ENCODE data around the gene WWOX. TPM values are rescaled to one million over a fixed set of nuclear protein-coding genes. Genes with fewer than 3 reads are reported as not detected.
"Not testable (repeated sequence)": the region's sequence is repeated elsewhere in the genome, so short reads cannot be mapped to it uniquely, and the experiment has no call there.

WWOX gene
- total RNA-seq, 1 experiment from 2014 or later = 28.3 TPM

GRCh38 chr16:78513838-78514237, 414.4 kb downstream of the WWOX start:
- H3K36me3 ChIP-seq (ENCODE audit: low read depth, low read length) = no peaks in the 10 kb centered on the region
- H3K27ac ChIP-seq (ENCODE audit: low read length) = no peak overlapping the region
- POLR2A ChIA-PET (ENCODE audit: unreplicated experiment) = no interaction called here
- intact Hi-C loops (cut with micrococcal nuclease) = no loop called here
- H3F3A ChIP-seq (ENCODE audit: low read length, unreplicated experiment) = no peaks in the 10 kb centered on the region
- TF ChIP-seq EZH2phosphoT487 (IDR thresholded peaks at IDR 0.05; ENCODE audit: borderline replicate concordance, low read length) (no peak), CTCF (conservative IDR thresholded peaks at IDR 0.05; ENCODE audit: low read depth, low read length) (no peak), EZH2 (IDR thresholded peaks at IDR 0.05; ENCODE audit: low read length, unreplicated experiment) (no peak)
- H3K4me2 ChIP-seq (ENCODE audit: low read length) = no peak overlapping the region
- no peak for DNase-seq
- no peaks in the 10 kb centered on the region for H3K79me2 ChIP-seq (ENCODE audit: low read length)
- ATAC-seq = no peak
- no peaks in the 10 kb centered on the region for H3K9me3 ChIP-seq (ENCODE audit: low read length)
- H3K9me2 ChIP-seq (replicated peaks; ENCODE audit: low read length) = no peaks in the 10 kb centered on the region
- H3K4me1 ChIP-seq (ENCODE audit: insufficient read depth, low read length) = no peaks in the 10 kb centered on the region
- H3K27me3 ChIP-seq (ENCODE audit: low read length) = no peaks in the 10 kb centered on the region
- H2AFZ ChIP-seq (ENCODE audit: low read length) = no peak overlapping the region
- CTCF ChIA-PET = no interaction called here
- no TSS peak for BruUV-seq (replicated peaks)
- no peak overlapping the region for H3K9ac ChIP-seq (ENCODE audit: low read length)
- H3K4me3 ChIP-seq (ENCODE audit: low read length) = no peak overlapping the region
- no peaks in the 10 kb centered on the region for H4K20me1 ChIP-seq (ENCODE audit: low read length)

- H3K4me1 ChIP-seq (ENCODE audit: insufficient read depth, low read length); H3K9ac ChIP-seq (ENCODE audit: low read length); H3K79me2 ChIP-seq (ENCODE audit: low read length); H3K27me3 ChIP-seq (ENCODE audit: low read length); BruUV-seq (replicated peaks); H3K4me2 ChIP-seq (ENCODE audit: low read length); H3K27ac ChIP-seq (ENCODE audit: low read length); DNase-seq; H3K4me3 ChIP-seq (ENCODE audit: low read length); H3K9me2 ChIP-seq (replicated peaks; ENCODE audit: low read length); CTCF ChIA-PET; H2AFZ ChIP-seq (ENCODE audit: low read length); H4K20me1 ChIP-seq (ENCODE audit: low read length); POLR2A ChIA-PET (ENCODE audit: unreplicated experiment); H3K9me3 ChIP-seq (ENCODE audit: low read length); intact Hi-C loops (cut with micrococcal nuclease); H3K36me3 ChIP-seq (ENCODE audit: low read depth, low read length); H3F3A ChIP-seq (ENCODE audit: low read length, unreplicated experiment); ATAC-seq: not testable (repeated sequence)
Measured at GRCh38 chr16:78514888-78515287, 415.4 kb downstream of the WWOX start.

- DNase-seq (no peak), ATAC-seq (no peak)
- Histone ChIP-seq H3K9ac (ENCODE audit: low read length) (no peak overlapping the region), H3K36me3 (ENCODE audit: low read depth, low read length) (no peaks in the 10 kb centered on the region), H3F3A (ENCODE audit: low read length, unreplicated experiment) (no peaks in the 10 kb centered on the region), H3K27me3 (ENCODE audit: low read length) (no peaks in the 10 kb centered on the region), H3K27ac (ENCODE audit: low read length) (no peak overlapping the region), H3K79me2 (ENCODE audit: low read length) (no peaks in the 10 kb centered on the region), H3K4me1 (ENCODE audit: insufficient read depth, low read length) (no peaks in the 10 kb centered on the region), H3K4me3 (ENCODE audit: low read length) (no peak overlapping the region), H2AFZ (ENCODE audit: low read length) (no peak overlapping the region), H3K9me2 (replicated peaks; ENCODE audit: low read length) (no peaks in the 10 kb centered on the region), H4K20me1 (ENCODE audit: low read length) (no peaks in the 10 kb centered on the region), H3K9me3 (ENCODE audit: low read length) (no peaks in the 10 kb centered on the region), H3K4me2 (ENCODE audit: low read length) (no peak overlapping the region)
- BruUV-seq (replicated peaks) = no TSS peak
- no peak for TF ChIP-seq CTCF (conservative IDR thresholded peaks at IDR 0.05; ENCODE audit: low read depth, low read length)
- no peak for TF ChIP-seq EZH2phosphoT487 (IDR thresholded peaks at IDR 0.05; ENCODE audit: borderline replicate concordance, low read length)
- no peak for TF ChIP-seq EZH2 (IDR thresholded peaks at IDR 0.05; ENCODE audit: low read length, unreplicated experiment)
- intact Hi-C loops (cut with micrococcal nuclease) = no loop called here
- POLR2A ChIA-PET (ENCODE audit: unreplicated experiment) = no interaction called here
- CTCF ChIA-PET = no interaction called here
Measured at GRCh38 chr16:78515421-78515820, 416.0 kb downstream of the WWOX start.
